ENCODE results near the gene KCTD15.

DNA sequence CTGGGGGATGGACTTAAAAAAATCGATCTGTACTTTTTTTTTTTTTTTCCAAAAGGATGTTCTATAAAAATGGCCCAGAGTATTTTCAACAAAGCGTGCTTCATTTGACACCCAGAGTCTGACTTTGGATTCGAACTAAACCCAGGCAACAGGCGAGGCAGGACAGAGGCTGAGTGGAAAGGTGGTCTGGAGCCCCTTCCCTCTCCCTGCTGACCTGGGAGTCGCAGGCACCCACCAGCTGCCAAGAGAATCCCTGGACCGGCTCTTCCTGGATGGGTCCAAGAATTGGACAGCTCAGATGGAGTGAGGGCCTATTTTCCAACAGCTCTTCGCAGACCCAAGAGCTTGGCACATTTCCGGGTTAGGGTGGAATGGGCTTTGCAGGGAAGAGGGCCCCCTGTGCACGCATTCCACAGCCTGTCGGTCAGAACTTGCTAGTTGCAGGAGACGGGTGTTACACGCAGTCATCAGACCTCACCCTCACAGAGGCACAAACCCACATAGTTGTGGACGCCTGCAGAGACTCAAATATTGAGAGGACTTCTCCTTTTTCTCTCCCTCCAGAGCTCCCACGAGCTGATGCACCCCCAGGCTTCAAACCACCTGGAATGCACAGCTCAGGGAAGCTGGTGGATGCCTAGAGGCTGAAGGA, 15.2 kb downstream of the KCTD15 start:
- TF ChIP-seq POLR2A (IDR thresholded peaks at IDR 0.05; ENCODE audit: low read depth, low read length), result no peak
- TF ChIP-seq EZH2 (IDR thresholded peaks at IDR 0.05; ENCODE audit: borderline replicate concordance, low read depth, low read length, severe bottlenecking), result no peak
- no peak for TF ChIP-seq POLR2AphosphoS5 (IDR thresholded peaks at IDR 0.05; ENCODE audit: insufficient read depth, low read depth, low read length)
- TF ChIP-seq, protein P1, sequence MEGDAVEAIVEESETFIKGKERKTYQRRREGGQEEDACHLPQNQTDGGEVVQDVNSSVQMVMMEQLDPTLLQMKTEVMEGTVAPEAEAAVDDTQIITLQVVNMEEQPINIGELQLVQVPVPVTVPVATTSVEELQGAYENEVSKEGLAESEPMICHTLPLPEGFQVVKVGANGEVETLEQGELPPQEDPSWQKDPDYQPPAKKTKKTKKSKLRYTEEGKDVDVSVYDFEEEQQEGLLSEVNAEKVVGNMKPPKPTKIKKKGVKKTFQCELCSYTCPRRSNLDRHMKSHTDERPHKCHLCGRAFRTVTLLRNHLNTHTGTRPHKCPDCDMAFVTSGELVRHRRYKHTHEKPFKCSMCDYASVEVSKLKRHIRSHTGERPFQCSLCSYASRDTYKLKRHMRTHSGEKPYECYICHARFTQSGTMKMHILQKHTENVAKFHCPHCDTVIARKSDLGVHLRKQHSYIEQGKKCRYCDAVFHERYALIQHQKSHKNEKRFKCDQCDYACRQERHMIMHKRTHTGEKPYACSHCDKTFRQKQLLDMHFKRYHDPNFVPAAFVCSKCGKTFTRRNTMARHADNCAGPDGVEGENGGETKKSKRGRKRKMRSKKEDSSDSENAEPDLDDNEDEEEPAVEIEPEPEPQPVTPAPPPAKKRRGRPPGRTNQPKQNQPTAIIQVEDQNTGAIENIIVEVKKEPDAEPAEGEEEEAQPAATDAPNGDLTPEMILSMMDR (IDR thresholded peaks at IDR 0.05; ENCODE audit: extremely low read depth in 1 of 2, insufficient read depth in 1 of 2, low read depth in 1 of 2, low read length in 2 of 2), result no peak
- TF ChIP-seq MYC (IDR thresholded peaks at IDR 0.05; ENCODE audit: low read depth, low read length), result no peak
